Left lung (tissue), 10 donors: ENCODE results near the gene RAPH1. TPM values are rescaled to one million over a fixed set of nuclear protein-coding genes. Genes with fewer than 3 reads are reported as not detected.

Experiments used
- ATAC-seq: fragments of 200-7000 bp; cut with Tn5 transposase; one replicate; pipeline ENCODE4 v1.9.1; 2020; ENCODE audit warnings: moderate library complexity
- DNase-seq, 4 donors: peaks; one replicate each; pipeline ENCODE4 v3.0.0-alpha.2; 2013 to 2020
- H3K27ac ChIP-seq, 2 donors: fragments of 200-600 bp; sonication (generic) in 1 of 2; one replicate each; pipeline versions ENCODE4 v1.5.0 to v1.8.0; 2020 to 2021
- H3K27me3 ChIP-seq, 2 donors: fragments of 200-600 bp; sonication (generic) in 1 of 2; one replicate each; pipeline versions ENCODE4 v1.5.0 to v1.8.0; 2020 to 2021
- H3K36me3 ChIP-seq, 2 donors: fragments of 200-600 bp; sonication (generic) in 1 of 2; one replicate each; pipeline versions ENCODE4 v1.5.0 to v1.8.0; 2020 to 2021
- H3K4me1 ChIP-seq, 2 donors: fragments of 200-600 bp; one replicate each; pipeline ENCODE4 v1.8.0; 2021
- H3K4me3 ChIP-seq, 2 donors: fragments of 200-600 bp; sonication (generic) in 1 of 2; one replicate each; pipeline versions ENCODE4 v1.5.0 to v1.8.0; 2020 to 2021; ENCODE audit warnings: mild to moderate bottlenecking in 1 of 2
- H3K9me3 ChIP-seq, 2 donors: fragments of 200-600 bp; sonication (generic) in 1 of 2; one replicate each; pipeline versions ENCODE4 v1.5.0 to v1.8.0; 2020 to 2021
- intact Hi-C, 2 donors: fragments of 100-400 bp; cut with DNase I; formaldehyde crosslinking; loops; one replicate each; pipeline versions ENCODE4 v1.11.2 to v1.14.2; 2022
- polyA plus RNA-seq, 6 donors: library from polyadenylated mRNA; unstranded; fragments of 120-200 nt; gene quantifications; one replicate each; pipeline ENCODE4 v1.2.1, GENCODE V29; 2013; ENCODE audit not compliant: insufficient read length in 6 of 6
- total RNA-seq, 2 donors: library from RNA; stranded (reverse); fragmentation: NEBNext Ultra II Directional; extraction: Animal tissue kit (Norgen Biotek cat#: 25700); gene quantifications; one replicate each; pipeline ENCODE4 v1.2.1, GENCODE V29; 2021
- TF ChIP-seq, protein P1 (sequence below), 2 donors: fragments of 200-600 bp; sonication (generic) in 1 of 2; IDR thresholded peaks; one replicate each; pipeline versions ENCODE4 v1.5.0 to v1.8.0; 2021; ENCODE audit warnings: antibody characterized with exemption in 2 of 2
- donor health status: DM: no; HTN: yes; CAD: no.
- donor health status: DM: no; HTN: no; CAD: no.

The RAPH1 gene
- total and polyA plus RNA-seq, 8 donors = 24.6 to 74.7 (median 27.8) TPM

DNA sequence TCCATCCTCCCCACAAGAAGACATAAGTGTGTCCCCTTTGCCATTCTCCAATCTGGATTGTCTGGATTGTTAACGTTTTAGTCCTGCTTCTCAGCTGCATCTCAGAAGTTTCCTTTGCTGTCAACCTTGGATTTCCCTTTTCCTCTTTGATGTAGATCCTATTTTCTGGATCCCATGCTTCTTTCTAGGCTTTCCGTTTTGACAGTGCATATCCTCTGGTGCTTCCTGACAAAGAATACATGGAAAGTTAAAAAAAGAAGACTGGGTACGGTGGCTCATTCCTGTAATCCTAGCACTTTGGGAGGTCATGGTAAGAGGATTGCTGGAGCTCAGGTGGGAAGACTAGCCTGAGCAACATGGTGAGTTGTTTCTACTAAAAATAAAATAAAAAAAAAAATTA lies 180.1 kb downstream of the RAPH1 start:
- ATAC-seq (no peak), DNase-seq (no peak)
- H3K4me3 ChIP-seq = no peak overlapping the region
- TF ChIP-seq, protein P1, sequence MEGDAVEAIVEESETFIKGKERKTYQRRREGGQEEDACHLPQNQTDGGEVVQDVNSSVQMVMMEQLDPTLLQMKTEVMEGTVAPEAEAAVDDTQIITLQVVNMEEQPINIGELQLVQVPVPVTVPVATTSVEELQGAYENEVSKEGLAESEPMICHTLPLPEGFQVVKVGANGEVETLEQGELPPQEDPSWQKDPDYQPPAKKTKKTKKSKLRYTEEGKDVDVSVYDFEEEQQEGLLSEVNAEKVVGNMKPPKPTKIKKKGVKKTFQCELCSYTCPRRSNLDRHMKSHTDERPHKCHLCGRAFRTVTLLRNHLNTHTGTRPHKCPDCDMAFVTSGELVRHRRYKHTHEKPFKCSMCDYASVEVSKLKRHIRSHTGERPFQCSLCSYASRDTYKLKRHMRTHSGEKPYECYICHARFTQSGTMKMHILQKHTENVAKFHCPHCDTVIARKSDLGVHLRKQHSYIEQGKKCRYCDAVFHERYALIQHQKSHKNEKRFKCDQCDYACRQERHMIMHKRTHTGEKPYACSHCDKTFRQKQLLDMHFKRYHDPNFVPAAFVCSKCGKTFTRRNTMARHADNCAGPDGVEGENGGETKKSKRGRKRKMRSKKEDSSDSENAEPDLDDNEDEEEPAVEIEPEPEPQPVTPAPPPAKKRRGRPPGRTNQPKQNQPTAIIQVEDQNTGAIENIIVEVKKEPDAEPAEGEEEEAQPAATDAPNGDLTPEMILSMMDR (IDR thresholded peaks at IDR 0.05) = no peak
- no peaks in the 10 kb centered on the region for H3K36me3 ChIP-seq
- H3K27me3 ChIP-seq = no peaks in the 10 kb centered on the region
- no peaks in the 10 kb centered on the region for H3K9me3 ChIP-seq
- no peaks in the 10 kb centered on the region for H3K4me1 ChIP-seq
- intact Hi-C loops = no loop called here
- no peak overlapping the region for H3K27ac ChIP-seq

DNA sequence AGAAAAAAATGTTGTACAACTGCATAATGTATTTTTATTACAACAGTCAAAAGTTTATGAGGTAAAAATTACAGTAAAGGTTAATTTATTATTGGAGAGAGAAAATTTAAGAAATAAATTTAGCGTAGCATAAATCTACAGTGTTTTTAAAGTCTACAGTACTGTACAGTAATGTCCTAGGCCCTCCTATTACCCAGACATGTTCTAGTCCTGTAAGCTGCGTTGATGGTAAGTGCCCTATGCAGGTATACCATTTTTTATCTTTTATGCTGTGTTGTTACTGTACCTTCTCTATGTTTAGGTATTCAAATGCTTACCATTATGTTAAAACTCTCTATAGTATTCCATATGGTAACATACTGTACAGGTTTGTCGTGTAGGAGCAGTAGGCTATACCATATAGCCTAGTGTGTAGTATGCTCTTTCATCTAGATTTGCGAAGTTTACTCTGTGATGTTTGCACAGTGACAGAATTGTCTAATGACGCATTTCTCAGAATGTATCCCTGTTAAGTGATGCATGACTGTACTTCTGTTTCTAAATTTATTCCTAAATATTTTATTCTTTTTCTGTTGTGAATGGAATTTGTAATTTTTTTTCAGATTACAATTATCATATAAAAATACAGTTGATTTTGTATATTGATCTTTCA lies 182.4 kb downstream of the RAPH1 start:
- ATAC-seq (peak; percentile 49), DNase-seq (no peak)
- H3K36me3 ChIP-seq = no peaks in the 10 kb centered on the region
- intact Hi-C loops = no loop called here
- no peaks in the 10 kb centered on the region for H3K27me3 ChIP-seq
- no peak overlapping the region for H3K4me3 ChIP-seq
- H3K9me3 ChIP-seq = no peaks in the 10 kb centered on the region
- TF ChIP-seq, protein P1 (IDR thresholded peaks at IDR 0.05) = no peak
- no peak overlapping the region for H3K27ac ChIP-seq
- H3K4me1 ChIP-seq = no peaks in the 10 kb centered on the region

DNA sequence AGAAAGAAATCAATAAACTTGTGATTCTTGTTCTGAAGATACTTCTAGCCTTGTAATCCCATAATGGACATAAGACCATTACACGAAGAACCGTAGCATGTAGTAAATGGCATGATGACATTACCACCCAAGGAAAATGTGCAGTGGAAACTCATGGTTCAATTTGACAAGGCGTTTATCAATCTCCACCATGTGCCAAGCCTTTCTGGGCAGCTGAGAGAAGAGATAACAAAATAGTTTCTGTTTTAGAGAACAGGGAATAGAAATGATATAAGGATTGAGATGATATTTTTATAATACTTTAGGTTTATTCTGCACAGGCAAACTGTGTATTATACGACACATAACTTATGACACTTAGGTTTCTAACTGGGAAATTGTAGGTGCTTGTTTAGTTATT lies 187.7 kb downstream of the RAPH1 start:
- H3K36me3 ChIP-seq = peaks cover 0 to 11% of the 10 kb centered on the region in 2 donors
- H3K27me3 ChIP-seq = no peaks in the 10 kb centered on the region
- DNase-seq (no peak), ATAC-seq (no peak)
- H3K4me3 ChIP-seq = no peak overlapping the region
- TF ChIP-seq, protein P1 (IDR thresholded peaks at IDR 0.05) = no peak
- H3K4me1 ChIP-seq = no peaks in the 10 kb centered on the region
- intact Hi-C loops = no loop called here
- no peak overlapping the region for H3K27ac ChIP-seq
- H3K9me3 ChIP-seq = no peaks in the 10 kb centered on the region

DNA sequence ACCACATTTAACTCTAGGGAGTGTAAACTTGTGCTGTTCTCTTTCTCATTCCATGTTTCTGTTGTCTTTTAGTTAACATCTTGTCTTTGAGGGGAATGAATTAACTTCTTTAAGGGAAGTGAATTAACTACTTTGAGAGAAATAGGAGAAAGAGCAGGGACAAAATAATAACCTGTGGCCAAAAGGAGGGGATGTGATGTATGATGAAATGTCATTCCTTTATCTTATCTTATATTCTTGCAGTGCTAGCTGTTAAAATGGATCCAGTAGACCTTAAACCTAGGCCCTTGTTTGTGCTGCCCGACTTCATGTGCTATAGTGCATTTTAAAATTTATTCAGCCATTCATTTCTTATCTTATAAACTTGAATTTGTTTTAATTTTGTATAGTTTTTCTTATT lies 188.5 kb downstream of the RAPH1 start:
- Histone ChIP-seq H3K36me3 (peaks cover 0 to 11% of the 10 kb centered on the region in 2 donors), H3K4me3 (no peak overlapping the region), H3K27ac (no peak overlapping the region), H3K27me3 (no peaks in the 10 kb centered on the region), H3K9me3 (no peaks in the 10 kb centered on the region), H3K4me1 (no peaks in the 10 kb centered on the region)
- TF ChIP-seq, protein P1 (IDR thresholded peaks at IDR 0.05) = no peak
- no peak for DNase-seq
- no peak for ATAC-seq
- intact Hi-C loops = no loop called here

DNA sequence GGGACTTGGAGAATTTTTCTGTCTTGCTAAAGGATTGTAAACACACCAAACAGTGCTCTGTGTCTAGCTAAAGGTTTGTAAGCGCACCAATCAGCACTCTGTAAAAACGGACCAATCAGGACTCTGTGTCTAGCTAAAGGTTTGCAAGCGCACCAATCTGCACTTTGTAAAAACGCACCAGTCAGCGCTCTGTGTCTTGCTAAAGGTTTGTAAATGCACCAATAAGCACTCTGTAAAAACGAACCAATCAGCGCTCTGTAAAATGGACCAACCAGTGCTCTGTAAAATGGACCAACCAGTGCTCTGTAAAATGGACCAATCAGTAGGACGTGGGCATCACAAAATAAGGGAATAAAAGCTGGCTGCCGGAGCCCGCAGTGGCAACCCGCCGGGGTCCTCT lies 190.4 kb downstream of the RAPH1 start:
- Histone ChIP-seq H3K4me3 (no peak overlapping the region), H3K27me3 (no peaks in the 10 kb centered on the region), H3K27ac (no peak overlapping the region), H3K36me3 (peaks cover 0 to 11% of the 10 kb centered on the region in 2 donors), H3K4me1 (peaks cover 0 to 9% of the 10 kb centered on the region in 2 donors), H3K9me3 (no peaks in the 10 kb centered on the region)
- TF ChIP-seq, protein P1 (IDR thresholded peaks at IDR 0.05) = no peak
- ATAC-seq (no peak), DNase-seq (no peak)
- intact Hi-C loops = no loop called here

Other genes starting within 250 kb of the RAPH1 start
- gene ABI2, start 206.9 kb downstream of the RAPH1 start, total RNA-seq = 10 to 100 TPM; 32.8 to 51.2 TPM
- 10 to 100 TPM; 68.2 to 77.6 (median 75.1) TPM for gene ABI2, start 206.9 kb downstream of the RAPH1 start, polyA plus RNA-seq
- gene CD28, start 171.3 kb upstream of the RAPH1 start, total RNA-seq = 1 to 10 TPM; 1.3 to 2.4 TPM
- 1 to 10 TPM; 2.1 to 4.6 (median 2.4) TPM for gene CD28, start 171.3 kb upstream of the RAPH1 start, polyA plus RNA-seq